Endothelial cell of umbilical vein (primary cell): Measurements from ENCODE around the gene KLHL21.

Experiments used
- EZH2 ChIP-seq: IDR thresholded peaks from 2 replicates; pipeline ENCODE4 v1.6.1; 2012; ENCODE audit warnings: borderline replicate concordance, low read depth, mild to moderate bottlenecking, moderate library complexity, low read length, inconsistent platforms; ENCODE audit not compliant: severe bottlenecking
- FOS ChIP-seq: IDR thresholded peaks from 2 replicates; pipeline ENCODE4 v1.6.1; 2011; ENCODE audit warnings: mild to moderate bottlenecking, low read length, moderate library complexity, borderline replicate concordance; ENCODE audit not compliant: insufficient read depth
- GATA2 ChIP-seq: IDR thresholded peaks from 2 replicates; pipeline ENCODE4 v1.7.0; 2011; ENCODE audit warnings: low read depth, mild to moderate bottlenecking, moderate library complexity, mixed read lengths, low read length; ENCODE audit not compliant: insufficient read length, insufficient read depth
- JUN ChIP-seq: IDR thresholded peaks from 2 replicates; pipeline ENCODE4 v1.6.1; 2011; ENCODE audit warnings: borderline replicate concordance, low read depth; ENCODE audit not compliant: insufficient read length, insufficient read depth
- MYC ChIP-seq: IDR thresholded peaks from one replicate; pipeline ENCODE4 v1.6.1; 2011; ENCODE audit warnings: mild to moderate bottlenecking, low read depth, low read length
- POLR2A ChIP-seq: IDR thresholded peaks from 2 replicates; pipeline ENCODE4 v1.6.1; 2012; ENCODE audit warnings: low read depth, mild to moderate bottlenecking, control low read depth, low read length
- POLR2AphosphoS5 ChIP-seq: IDR thresholded peaks from 2 replicates; pipeline ENCODE4 v1.6.1; 2012; ENCODE audit warnings: low read depth, mild to moderate bottlenecking, control low read depth, low read length, moderate library complexity; ENCODE audit not compliant: insufficient read depth
- TF ChIP-seq, protein P1 (sequence below), 2 donors: IDR thresholded peaks; 1 replicate in 1 of 2; 2 replicates in 1 of 2; pipeline ENCODE4 v1.5.1; 2011; ENCODE audit warnings: low read length in 2 of 2, mild to moderate bottlenecking in 2 of 2, moderate library complexity in 2 of 2, control low read depth in 1 of 2, inconsistent platforms in 1 of 2, low read depth in 1 of 2; ENCODE audit not compliant: insufficient read depth in 1 of 2; ENCODE audit errors: extremely low read depth in 1 of 2
- TF ChIP-seq, protein P2 (sequence below): IDR thresholded peaks from 2 replicates; pipeline ENCODE4 v1.6.1; 2011; ENCODE audit not compliant: insufficient read depth, insufficient read length

GRCh38 chr1:6557597-6557996 is 45.1 kb downstream of the KLHL21 start:
- TF ChIP-seq POLR2A (no peak), JUN (no peak), POLR2AphosphoS5 (no peak), FOS (no peak), EZH2 (no peak), MYC (no peak), GATA2 (no peak)
- TF ChIP-seq, protein P1, sequence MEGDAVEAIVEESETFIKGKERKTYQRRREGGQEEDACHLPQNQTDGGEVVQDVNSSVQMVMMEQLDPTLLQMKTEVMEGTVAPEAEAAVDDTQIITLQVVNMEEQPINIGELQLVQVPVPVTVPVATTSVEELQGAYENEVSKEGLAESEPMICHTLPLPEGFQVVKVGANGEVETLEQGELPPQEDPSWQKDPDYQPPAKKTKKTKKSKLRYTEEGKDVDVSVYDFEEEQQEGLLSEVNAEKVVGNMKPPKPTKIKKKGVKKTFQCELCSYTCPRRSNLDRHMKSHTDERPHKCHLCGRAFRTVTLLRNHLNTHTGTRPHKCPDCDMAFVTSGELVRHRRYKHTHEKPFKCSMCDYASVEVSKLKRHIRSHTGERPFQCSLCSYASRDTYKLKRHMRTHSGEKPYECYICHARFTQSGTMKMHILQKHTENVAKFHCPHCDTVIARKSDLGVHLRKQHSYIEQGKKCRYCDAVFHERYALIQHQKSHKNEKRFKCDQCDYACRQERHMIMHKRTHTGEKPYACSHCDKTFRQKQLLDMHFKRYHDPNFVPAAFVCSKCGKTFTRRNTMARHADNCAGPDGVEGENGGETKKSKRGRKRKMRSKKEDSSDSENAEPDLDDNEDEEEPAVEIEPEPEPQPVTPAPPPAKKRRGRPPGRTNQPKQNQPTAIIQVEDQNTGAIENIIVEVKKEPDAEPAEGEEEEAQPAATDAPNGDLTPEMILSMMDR (IDR thresholded peaks at IDR 0.05; ENCODE audit: extremely low read depth in 1 of 2, insufficient read depth in 1 of 2, low read depth in 1 of 2, low read length in 2 of 2): no peak
- TF ChIP-seq, protein P2, sequence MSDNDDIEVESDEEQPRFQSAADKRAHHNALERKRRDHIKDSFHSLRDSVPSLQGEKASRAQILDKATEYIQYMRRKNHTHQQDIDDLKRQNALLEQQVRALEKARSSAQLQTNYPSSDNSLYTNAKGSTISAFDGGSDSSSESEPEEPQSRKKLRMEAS: no peak
